Body of pancreas (tissue), 4 donors: ENCODE results near the gene MYO9B. TPM values are rescaled to one million over a fixed set of nuclear protein-coding genes. Genes with fewer than 3 reads are reported as not detected.

ENCODE experiments used
- ATAC-seq: fragments of 150-250 bp; one replicate; pipeline ENCODE4 v1.9.1; 2016
- DNase-seq, 4 donors: peaks; one replicate each; pipeline ENCODE4 v3.0.0-alpha.2; 2019
- H3K27ac ChIP-seq, 4 donors: fragments of 200-600 bp; sonication (generic); 1 replicate in 3 of 4; 2 replicates in 1 of 4; pipeline versions ENCODE4 v1.5.1 to v1.6.1; 2016 to 2019; ENCODE audit warnings: mild to moderate bottlenecking in 1 of 4, mixed read lengths in 1 of 4, moderate library complexity in 1 of 4
- H3K27me3 ChIP-seq, 2 donors: fragments of 200-600 bp; sonication (generic); one replicate each; pipeline ENCODE4 v1.6.0; 2016; ENCODE audit warnings: mild to moderate bottlenecking in 1 of 2
- H3K36me3 ChIP-seq, 2 donors: fragments of 200-600 bp; sonication (generic); replicated peaks in 1 of 2; 2 replicates each; pipeline ENCODE4 v1.5.1; 2016; ENCODE audit warnings: low read depth in 2 of 2; ENCODE audit not compliant: insufficient read depth in 1 of 2
- H3K4me1 ChIP-seq: fragments of 200-600 bp; sonication (generic); one replicate; pipeline ENCODE4 v1.6.0; 2016
- H3K4me3 ChIP-seq, 2 donors: fragments of 200-600 bp; sonication (generic); 1 replicate in 1 of 2; 2 replicates in 1 of 2; pipeline ENCODE4 v1.5.1; 2016 to 2019
- H3K9me3 ChIP-seq, 3 donors: fragments of 200-600 bp; sonication (generic); 1 replicate in 2 of 3; 2 replicates in 1 of 3; pipeline ENCODE4 v1.5.1; 2016
- CTCF ChIP-seq, 7 experiments: fragments of 450-650 bp in 4 of 7; fragments of 200-600 bp in 3 of 7; sonication (generic) in 3 of 7; IDR thresholded peaks; one replicate each; pipeline ENCODE4 v1.5.1; 2016 to 2019; ENCODE audit warnings: antibody characterized with exemption in 7 of 7
- POLR2A ChIP-seq, 3 donors: fragments of 450-650 bp; IDR thresholded peaks; one replicate each; pipeline ENCODE4 v1.6.1; 2016; ENCODE audit warnings: antibody characterized with exemption in 3 of 3, mild to moderate bottlenecking in 2 of 3
- WGBS, 2 donors: methylation state at CpG; one replicate each; pipeline ENCODE4 v1.1.5; 2017; 5-methylcytosine and 5-hydroxymethylcytosine counted together
- intact Hi-C: fragments of 100-400 bp; cut with DNase I; formaldehyde crosslinking; loops from one replicate; pipeline ENCODE4 v1.15.1; 2023
- total RNA-seq, 2 donors: library from RNA; depleted of rRNA; stranded (reverse); fragments of >200 nt; gene quantifications; one replicate each; pipeline ENCODE4 v1.1.0, GENCODE V29; 2016

Gene MYO9B
- total RNA-seq, 2 donors from 2014 or later = 26.2 to 56.0 TPM

GRCh38 chr19:17078920-17079709 lies 3.5 kb downstream of the MYO9B start:
- intact Hi-C loops = loop anchor here (10.0 kb wide), 1 partner anchor 136 kb away; the partner anchor contains the start of gene USE1
- no peaks in the 10 kb centered on the region for H3K27me3 ChIP-seq
- peak overlapping the region in 2 of 4 donors; percentile 48 to 58 for H3K27ac ChIP-seq
- no peak overlapping the region for H3K4me3 ChIP-seq
- peaks cover 40% of the 10 kb centered on the region for H3K4me1 ChIP-seq
- no peaks in the 10 kb centered on the region for H3K36me3 ChIP-seq
- no peaks in the 10 kb centered on the region for H3K9me3 ChIP-seq
- TF ChIP-seq CTCF (IDR thresholded peaks at IDR 0.05) (no peak), POLR2A (IDR thresholded peaks at IDR 0.05) (no peak)
- DNase-seq = peak in 1 of 4 donors; percentile 30
- WGBS, 2 donors = 70 to 80% methylated on average over 17 to 19 of the region's 19 CpGs
- no peak for ATAC-seq

DNA sequence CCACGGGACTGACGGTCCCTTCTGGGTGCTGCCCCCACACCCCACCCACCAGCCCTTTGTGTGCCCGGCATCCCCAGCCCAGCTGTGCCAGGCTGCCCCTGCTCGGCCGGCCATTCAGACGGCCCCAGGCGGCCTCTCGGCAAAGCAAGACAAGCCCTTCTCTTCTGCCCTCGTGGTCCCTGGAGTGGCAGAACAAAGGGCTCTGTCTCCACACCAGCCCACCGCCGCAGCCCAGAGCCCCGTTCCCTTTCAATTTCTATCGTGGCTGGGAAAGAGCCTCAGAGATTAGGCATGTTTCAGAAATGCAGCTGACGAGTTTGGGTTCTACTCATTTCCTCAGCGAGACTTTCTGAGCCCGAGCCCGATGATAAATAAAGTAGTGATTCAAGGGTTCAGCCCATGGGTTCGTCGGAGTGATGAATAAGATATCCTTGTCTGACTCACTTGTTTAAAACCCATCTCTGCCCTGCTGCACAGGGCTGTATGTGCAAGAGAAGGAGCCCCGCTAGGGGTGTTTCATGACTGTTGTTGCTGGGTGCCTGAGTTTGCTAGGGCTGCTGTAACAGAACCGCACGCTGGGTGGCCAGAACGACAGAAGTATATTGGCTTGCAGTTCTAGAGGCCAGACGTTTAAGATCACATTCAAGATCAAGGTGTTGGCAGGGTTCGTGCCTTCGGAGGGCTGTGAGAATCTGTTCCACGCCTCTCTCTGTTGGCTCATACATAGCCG lies 4.3 kb downstream of the MYO9B start:
- TF ChIP-seq CTCF (IDR thresholded peaks at IDR 0.05) (peak in 3 of 7 experiments; percentile 9 to 32 (median 14)), POLR2A (IDR thresholded peaks at IDR 0.05) (no peak)
- ATAC-seq (no peak), DNase-seq (peak in 3 of 4 donors; percentile 44 to 65 (median 47))
- Histone ChIP-seq H3K4me1 (peaks cover 32% of the 10 kb centered on the region), H3K27me3 (no peaks in the 10 kb centered on the region), H3K9me3 (no peaks in the 10 kb centered on the region), H3K27ac (peak overlapping the region in 2 of 4 donors; percentile 48 to 58), H3K4me3 (no peak overlapping the region), H3K36me3 (no peaks in the 10 kb centered on the region)
- intact Hi-C loops = loop anchor here (10.0 kb wide), 1 partner anchor 135 kb away; the partner anchor contains the start of gene USE1
- 49 to 71% methylated on average over 20 to 23 of the region's 28 CpGs for WGBS, 2 donors

GRCh38 chr19:17080440-17080801 lies 4.8 kb downstream of the MYO9B start:
- 86 to 98% methylated on average over 4 of the region's 4 CpGs for WGBS, 2 donors
- Histone ChIP-seq H3K4me3 (no peak overlapping the region), H3K36me3 (no peaks in the 10 kb centered on the region), H3K9me3 (no peaks in the 10 kb centered on the region), H3K4me1 (peaks cover 32% of the 10 kb centered on the region), H3K27me3 (no peaks in the 10 kb centered on the region), H3K27ac (no peak overlapping the region)
- TF ChIP-seq POLR2A (IDR thresholded peaks at IDR 0.05) = no peak
- no peak for TF ChIP-seq CTCF (IDR thresholded peaks at IDR 0.05)
- ATAC-seq (no peak), DNase-seq (no peak)
- intact Hi-C loops = no loop called here

DNA sequence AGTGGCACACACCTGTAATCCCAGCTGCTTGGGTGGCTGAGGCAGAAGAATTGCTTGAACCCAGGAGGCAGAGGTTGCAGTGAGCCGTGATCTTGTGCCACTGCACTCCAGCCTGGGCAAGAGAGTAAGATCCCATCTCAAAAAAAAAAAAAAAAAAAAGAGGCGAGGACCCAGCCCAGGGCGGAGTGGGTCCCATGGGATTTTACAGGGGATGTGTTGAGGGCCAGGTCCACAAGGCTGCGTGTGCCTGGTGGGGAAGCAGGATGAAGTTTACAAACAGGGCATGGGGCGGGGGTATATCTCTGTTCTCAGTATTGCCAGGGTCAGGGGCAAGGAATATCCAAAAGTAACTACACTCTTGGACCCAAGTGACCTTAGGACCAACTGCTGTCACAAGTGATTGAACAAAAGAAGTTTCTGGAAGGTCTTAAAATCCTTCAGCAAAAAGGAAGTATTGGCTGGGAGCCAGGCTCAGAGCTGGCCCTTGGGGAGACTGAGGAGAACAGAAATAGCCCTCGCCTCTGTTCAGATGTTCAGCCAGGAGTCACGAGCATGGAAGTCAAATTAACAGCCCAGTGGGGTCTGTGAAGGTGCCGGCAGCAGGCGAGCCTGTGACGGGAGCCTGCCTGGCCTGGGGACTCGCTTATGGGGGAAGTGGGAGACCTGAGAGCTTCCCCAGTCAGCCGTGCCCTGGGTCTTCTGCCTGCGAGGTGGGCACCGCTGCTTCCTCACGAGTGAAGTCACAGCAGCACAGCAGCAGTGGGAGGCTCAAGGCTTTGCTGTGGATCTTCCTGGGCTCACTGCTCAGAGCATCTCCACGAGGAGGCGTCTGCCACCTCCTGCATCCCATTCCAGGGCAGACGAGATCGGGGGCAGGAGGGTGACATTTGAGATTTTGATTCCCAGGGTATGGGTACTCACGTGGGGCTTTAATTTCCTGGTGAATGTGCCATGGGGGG lies 6.4 kb downstream of the MYO9B start:
- no peak overlapping the region for H3K4me3 ChIP-seq
- DNase-seq = peak in 2 of 4 donors; percentile 16 to 24
- ATAC-seq = no peak
- TF ChIP-seq CTCF (IDR thresholded peaks at IDR 0.05) = no peak
- TF ChIP-seq POLR2A (IDR thresholded peaks at IDR 0.05) = no peak
- H3K36me3 ChIP-seq = no peaks in the 10 kb centered on the region
- intact Hi-C loops = no loop called here
- peaks cover 26% of the 10 kb centered on the region for H3K4me1 ChIP-seq
- no peak overlapping the region for H3K27ac ChIP-seq
- no peaks in the 10 kb centered on the region for H3K27me3 ChIP-seq
- H3K9me3 ChIP-seq = no peaks in the 10 kb centered on the region
- 79 to 80% methylated on average over 16 to 20 of the region's 20 CpGs for WGBS, 2 donors
